HepG2 (cell line): ENCODE data around the gene TMPRSS7.

Experiments
- IRF9 ChIP-seq: sonication (generic); formaldehyde crosslinking; IDR thresholded peaks from 2 replicates; pipeline ENCODE4 v1.8.0; 2022; ENCODE audit warnings: missing genetic modification reagents, mild to moderate bottlenecking, borderline replicate concordance
- SMC3 ChIP-seq: IDR thresholded peaks from 2 replicates; pipeline ENCODE4 v1.6.1; 2011; ENCODE audit warnings: low read length, improper control_type of control experiment
- ZNF232 ChIP-seq: sonication (generic); formaldehyde crosslinking; IDR thresholded peaks from 2 replicates; pipeline ENCODE4 v1.4.0; 2020; ENCODE audit warnings: missing genetic modification reagents, borderline replicate concordance

GRCh38 chr3:112048911-112049310 lies 14.4 kb downstream of the TMPRSS7 start:
- no peak for TF ChIP-seq SMC3
- TF ChIP-seq IRF9 (CRISPR knock-in tag) = no peak
- TF ChIP-seq ZNF232 (CRISPR knock-in tag) = no peak
